Activated naive CD8-positive, alpha-beta T cell (primary cell): Measurements from ENCODE around the gene APCDD1L.
A peak's percentile ranks its signal among the peaks of the same experiment; 100 is the strongest.
"Not testable (repeated sequence)": the region's sequence is repeated elsewhere in the genome, so short reads cannot be mapped to it uniquely, and the experiment has no call there.

Experiments
- H3K27ac Mint-ChIP-seq: one replicate; pipeline ENCODE4 v1.8.0; 2021; ENCODE audit warnings: mixed read lengths
- H3K27me3 Mint-ChIP-seq: one replicate; pipeline ENCODE4 v1.8.0; 2021; ENCODE audit warnings: mixed read lengths
- H3K36me3 Mint-ChIP-seq: one replicate; pipeline ENCODE4 v1.8.0; 2021; ENCODE audit warnings: mixed read lengths
- H3K4me1 Mint-ChIP-seq: one replicate; pipeline ENCODE4 v1.8.0; 2021; ENCODE audit warnings: low read depth, mixed read lengths
- H3K4me3 Mint-ChIP-seq: one replicate; pipeline ENCODE4 v1.8.0; 2021; ENCODE audit warnings: mild to moderate bottlenecking, mixed read lengths
- H3K9me3 Mint-ChIP-seq: one replicate; pipeline ENCODE4 v1.8.0; 2021; ENCODE audit warnings: low read depth, mixed read lengths

Gene APCDD1L

DNA sequence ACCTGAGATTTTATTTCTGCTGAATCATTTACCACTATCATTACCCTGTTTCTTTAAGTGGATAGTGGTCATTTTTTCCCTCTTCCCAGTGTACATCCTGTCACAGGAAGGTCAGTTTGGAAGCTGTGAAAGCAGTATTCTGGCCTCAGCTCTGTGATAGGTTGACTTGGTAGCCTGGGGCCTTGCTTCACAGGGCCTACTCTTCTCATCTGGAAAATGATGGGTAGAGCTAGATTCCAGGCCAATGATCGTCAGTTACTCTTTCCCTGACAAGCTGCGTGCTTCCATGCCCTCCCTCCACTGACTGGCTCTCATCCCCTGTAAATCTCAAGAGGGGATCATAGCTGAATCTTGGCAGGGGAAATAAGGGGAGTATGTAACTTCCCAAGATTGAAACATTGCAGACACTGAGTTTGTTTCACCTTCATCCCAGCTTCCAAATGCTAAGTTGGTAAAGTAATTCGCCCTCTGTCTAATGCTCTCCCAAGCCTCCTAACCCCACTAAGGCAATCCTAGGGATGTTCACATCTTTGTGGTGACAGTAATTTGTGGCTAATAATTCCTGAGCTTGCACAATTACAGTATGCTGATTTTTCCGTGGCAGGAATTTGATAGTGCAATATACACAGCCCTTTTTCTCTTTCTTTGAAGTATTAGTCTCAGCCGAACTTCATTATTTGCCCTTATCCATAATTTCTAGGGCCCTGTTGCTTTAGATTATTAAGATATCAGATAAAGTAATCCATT is 75.0 kb downstream of the APCDD1L start:
- Mint-ChIP-seq H3K27me3 (no peaks in the 10 kb centered on the region), H3K4me3 (no peak overlapping the region), H3K9me3 (no peaks in the 10 kb centered on the region), H3K4me1 (peaks cover 35% of the 10 kb centered on the region), H3K36me3 (peaks cover 12% of the 10 kb centered on the region), H3K27ac (peak overlapping the region; percentile 28)

DNA sequence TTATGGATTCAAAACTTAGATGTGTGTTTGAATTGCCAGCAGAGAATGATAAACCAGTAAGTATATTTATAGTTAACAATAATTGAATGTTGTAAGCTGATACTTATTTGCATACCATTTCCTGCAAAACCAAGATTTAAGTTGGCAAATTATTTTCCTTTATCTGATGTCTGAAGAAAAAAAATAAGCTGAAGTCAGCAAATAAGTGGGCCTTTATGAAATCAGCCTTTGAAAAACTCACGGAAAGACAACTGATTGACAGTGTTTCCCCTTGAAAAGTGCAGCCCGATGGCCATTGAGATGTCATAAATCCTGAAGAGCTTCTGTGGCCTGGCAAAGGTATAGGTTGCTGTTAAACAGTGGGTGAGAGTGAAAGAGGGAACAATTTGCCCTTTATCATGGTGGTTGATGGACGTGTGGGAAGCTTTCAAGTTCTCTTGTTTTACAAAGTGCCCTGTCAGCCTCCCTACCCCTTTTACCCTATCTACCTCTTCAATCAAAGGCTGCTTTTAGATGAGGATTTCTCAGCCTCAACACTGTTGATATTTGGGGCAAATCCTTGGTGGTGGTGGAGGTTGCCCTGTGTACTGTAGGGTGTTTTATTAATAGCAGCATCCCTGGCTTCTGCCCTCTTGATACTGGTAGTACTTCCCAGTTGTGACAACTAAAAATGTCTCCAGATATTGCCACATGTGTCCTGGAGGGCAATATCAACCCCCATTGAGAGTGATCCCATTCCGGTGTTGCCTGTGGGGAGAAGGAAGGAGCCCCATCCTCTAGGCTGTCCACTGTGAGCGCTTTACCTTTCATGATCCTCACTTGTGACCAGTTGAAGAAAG is 76.0 kb downstream of the APCDD1L start:
- H3K4me1 Mint-ChIP-seq, result peaks cover 39% of the 10 kb centered on the region
- H3K9me3 Mint-ChIP-seq, result no peaks in the 10 kb centered on the region
- no peaks in the 10 kb centered on the region for H3K27me3 Mint-ChIP-seq
- H3K36me3 Mint-ChIP-seq, result peaks cover 9% of the 10 kb centered on the region
- H3K4me3 Mint-ChIP-seq, result no peak overlapping the region
- no peak overlapping the region for H3K27ac Mint-ChIP-seq

DNA sequence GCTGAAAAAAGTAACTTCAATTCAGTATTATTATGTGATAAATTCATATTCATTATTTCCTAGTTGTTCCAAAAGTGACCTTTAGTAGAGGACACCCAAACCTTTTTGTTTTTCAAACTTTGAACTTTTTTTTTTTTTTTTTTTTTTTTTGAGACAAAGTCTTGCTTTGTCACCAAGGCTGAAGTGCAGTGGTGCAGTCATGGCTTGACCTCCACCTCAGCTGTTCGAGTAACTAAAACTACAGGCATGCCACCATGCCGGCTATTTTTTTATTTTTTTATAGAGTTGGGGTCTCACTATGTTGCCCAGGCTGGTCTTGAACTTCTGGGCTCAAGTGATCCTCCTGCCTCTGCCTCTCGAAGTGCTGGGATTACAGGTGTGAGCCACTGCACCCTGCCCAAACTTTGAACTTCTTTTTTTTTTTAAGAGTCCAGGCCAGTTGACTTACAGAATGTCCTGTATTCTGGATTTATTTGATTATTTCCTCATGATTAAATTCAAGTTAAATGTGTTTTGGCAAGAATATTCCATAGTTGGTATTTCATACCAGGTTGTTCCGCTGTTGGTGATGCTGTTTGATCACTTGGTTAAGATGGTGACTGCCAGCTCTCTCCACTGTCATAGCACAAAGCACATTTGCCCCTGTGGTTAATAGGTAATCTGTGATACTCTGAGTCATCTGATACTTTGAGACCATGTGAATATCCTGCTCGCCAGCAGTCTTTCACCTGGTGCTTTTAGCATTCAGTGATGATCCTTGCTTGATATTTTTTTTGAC is 78.1 kb downstream of the APCDD1L start:
- Mint-ChIP-seq H3K4me1 (peaks cover 50% of the 10 kb centered on the region), H3K27me3 (no peaks in the 10 kb centered on the region), H3K9me3 (no peaks in the 10 kb centered on the region), H3K36me3 (peaks cover 7% of the 10 kb centered on the region), H3K27ac (peak overlapping the region; percentile 41), H3K4me3 (peak overlapping the region; percentile 7)

DNA sequence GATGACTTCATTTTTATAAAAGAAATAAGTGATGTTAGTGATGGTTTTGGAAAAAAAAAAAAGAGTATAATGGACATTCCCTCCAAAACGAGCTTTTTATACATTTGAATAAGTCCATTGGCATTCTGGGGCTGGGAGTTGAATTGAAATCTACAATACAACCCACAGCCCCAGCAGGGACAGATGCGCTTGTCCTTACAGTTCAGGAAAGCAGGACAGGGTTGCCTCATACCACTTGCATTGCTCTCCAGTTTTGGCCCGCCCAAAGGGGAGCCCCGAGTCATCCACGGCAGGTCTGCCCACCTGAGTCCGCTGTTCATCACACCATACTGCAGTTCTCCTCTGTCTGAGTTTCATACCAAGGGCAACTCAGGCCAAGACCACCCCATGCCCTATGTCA is 80.0 kb downstream of the APCDD1L start:
- Mint-ChIP-seq H3K27me3 (no peaks in the 10 kb centered on the region), H3K27ac (no peak overlapping the region), H3K4me1 (peaks cover 57% of the 10 kb centered on the region), H3K4me3 (no peak overlapping the region), H3K36me3 (peaks cover 9% of the 10 kb centered on the region), H3K9me3 (no peaks in the 10 kb centered on the region)

DNA sequence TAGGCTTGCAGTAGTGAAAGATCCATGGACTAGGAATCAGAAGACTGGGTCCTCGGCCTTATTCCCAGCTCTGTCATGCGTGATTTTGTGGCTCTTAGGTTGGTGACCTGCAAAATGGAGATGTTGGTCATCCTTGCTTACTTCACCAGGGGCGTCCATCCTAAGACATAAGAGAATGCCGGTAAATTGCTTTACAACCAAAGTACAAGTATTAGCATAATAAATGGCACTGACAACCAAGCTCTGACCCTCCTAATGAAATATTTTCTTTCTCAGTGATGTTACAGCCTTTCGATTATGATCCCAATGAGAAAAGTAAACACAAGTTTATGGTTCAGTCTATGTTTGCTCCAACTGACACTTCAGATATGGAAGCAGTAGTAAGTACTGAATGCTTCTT is 80.9 kb downstream of the APCDD1L start:
- no peak overlapping the region for H3K27ac Mint-ChIP-seq
- H3K9me3 Mint-ChIP-seq, result no peaks in the 10 kb centered on the region
- H3K4me1 Mint-ChIP-seq, result peaks cover 52% of the 10 kb centered on the region
- H3K4me3 Mint-ChIP-seq, result no peak overlapping the region
- H3K36me3 Mint-ChIP-seq, result peaks cover 9% of the 10 kb centered on the region
- H3K27me3 Mint-ChIP-seq, result no peaks in the 10 kb centered on the region

DNA sequence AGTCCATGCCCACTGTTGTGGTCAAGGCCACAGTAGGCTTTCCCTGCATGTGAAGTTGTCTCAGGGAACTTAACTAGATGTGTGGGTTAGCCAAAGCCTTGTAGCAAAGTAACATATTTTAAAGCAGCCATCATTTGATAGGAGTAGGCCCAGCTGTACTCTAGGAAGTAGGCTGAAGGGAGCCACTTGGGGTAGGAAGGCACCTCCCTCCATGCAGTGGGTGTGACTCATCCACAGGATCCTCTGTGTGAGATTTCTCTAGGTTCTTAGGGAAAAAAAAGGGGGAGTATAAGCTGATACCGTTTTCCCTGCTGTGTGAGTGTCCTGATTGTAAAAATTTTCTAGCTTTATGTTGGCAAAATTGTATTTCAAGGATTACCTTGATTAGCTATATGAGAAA is 81.4 kb downstream of the APCDD1L start:
- Mint-ChIP-seq H3K9me3 (no peaks in the 10 kb centered on the region), H3K4me1 (peaks cover 52% of the 10 kb centered on the region), H3K36me3 (peaks cover 10% of the 10 kb centered on the region), H3K27ac (no peak overlapping the region), H3K4me3 (no peak overlapping the region), H3K27me3 (no peaks in the 10 kb centered on the region)

DNA sequence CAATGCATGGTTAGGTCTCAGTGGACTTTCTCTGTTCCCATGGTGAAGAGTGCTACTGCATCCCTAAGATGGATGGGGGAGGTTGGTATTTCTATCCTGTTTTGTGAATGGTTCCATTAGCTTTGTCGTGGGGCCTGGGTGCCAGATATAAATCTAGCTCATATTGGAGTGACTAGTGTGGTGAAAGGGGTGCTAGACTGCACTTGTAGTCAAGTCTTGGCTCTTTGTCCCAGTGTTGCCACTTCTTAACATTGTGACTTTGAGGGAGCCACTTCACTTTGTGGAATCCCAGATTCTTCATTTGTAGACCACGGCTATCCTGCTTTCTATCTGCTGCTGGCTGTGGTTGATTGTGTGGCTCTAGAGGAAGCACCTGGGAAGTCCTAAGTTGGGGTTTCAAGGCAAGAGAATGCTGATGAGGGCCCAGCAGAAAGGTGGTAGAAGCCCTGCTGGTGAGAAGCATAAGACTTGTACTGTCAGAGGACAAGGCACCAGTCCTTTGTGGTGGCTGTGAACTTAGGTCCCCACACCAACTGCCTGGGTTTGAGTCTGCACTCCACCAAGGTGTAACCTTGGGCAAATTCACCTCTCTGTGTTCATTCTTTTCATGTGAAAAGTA is 82.1 kb downstream of the APCDD1L start:
- Mint-ChIP-seq H3K27ac (peak overlapping the region; percentile 11), H3K36me3 (peaks cover 13% of the 10 kb centered on the region), H3K4me1 (peaks cover 49% of the 10 kb centered on the region), H3K4me3 (no peak overlapping the region), H3K9me3 (no peaks in the 10 kb centered on the region), H3K27me3 (no peaks in the 10 kb centered on the region)

DNA sequence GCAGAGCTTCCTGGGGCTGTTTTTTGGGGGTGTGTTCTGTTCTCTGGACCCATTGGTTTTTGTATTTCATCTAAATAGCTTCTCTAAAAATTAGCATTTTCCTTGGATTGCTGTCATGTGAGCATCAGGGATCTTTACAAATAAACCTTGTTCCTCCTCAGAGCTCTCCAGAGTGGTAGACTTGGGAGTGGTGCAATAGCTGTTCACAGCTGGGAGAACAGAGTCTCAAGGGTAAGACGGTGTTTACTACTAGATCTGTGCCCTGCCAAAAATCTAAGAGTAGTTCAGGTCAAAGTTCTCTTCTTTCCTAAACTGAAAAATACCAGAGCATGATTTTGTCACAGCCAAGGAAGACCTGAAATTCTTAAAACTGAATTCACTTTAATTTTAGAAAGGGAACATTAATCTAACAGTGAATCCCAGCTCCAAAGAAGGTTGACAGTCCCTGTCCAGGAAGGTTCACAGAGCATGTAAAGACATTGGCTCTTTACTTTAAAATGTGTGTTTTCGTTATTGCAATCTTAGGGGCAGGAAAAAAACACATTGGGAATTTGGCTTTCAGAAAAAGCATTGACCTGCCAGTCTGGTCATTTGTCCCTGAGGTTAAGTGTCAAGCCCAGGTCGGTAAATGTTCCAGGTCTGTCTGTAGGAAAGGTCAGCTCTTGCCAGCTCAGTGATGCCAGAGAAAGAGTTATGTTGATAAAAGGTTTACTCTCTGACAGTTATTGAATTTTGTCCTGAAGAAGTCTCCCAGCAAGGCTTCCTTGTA is 82.8 kb downstream of the APCDD1L start:
- Mint-ChIP-seq H3K27me3 (no peaks in the 10 kb centered on the region), H3K4me3 (no peak overlapping the region), H3K4me1 (peaks cover 43% of the 10 kb centered on the region), H3K9me3 (no peaks in the 10 kb centered on the region), H3K36me3 (peaks cover 10% of the 10 kb centered on the region), H3K27ac (peak overlapping the region; percentile 66)

DNA sequence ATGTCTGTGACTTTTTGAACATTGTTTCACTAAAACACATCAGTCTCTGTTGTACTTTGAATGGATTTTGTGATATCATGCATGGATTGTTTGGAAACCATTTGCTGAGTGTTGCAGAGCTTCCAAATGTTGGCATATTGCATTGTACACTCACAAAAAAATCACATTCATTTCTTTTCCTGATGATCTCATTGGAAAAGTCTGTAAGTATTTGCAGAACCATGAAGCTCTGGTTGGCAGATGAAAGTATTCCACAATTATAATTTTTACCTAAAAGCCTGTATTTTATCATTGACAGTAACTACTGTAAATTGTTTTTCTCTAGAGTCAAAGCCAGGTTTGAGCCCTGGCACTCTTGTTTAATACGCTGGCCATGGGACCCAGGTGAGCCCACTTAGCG is 84.1 kb downstream of the APCDD1L start:
- Mint-ChIP-seq H3K9me3 (no peaks in the 10 kb centered on the region), H3K27me3 (no peaks in the 10 kb centered on the region), H3K27ac (no peak overlapping the region), H3K4me1 (peaks cover 39% of the 10 kb centered on the region), H3K4me3 (no peak overlapping the region), H3K36me3 (peaks cover 8% of the 10 kb centered on the region)

DNA sequence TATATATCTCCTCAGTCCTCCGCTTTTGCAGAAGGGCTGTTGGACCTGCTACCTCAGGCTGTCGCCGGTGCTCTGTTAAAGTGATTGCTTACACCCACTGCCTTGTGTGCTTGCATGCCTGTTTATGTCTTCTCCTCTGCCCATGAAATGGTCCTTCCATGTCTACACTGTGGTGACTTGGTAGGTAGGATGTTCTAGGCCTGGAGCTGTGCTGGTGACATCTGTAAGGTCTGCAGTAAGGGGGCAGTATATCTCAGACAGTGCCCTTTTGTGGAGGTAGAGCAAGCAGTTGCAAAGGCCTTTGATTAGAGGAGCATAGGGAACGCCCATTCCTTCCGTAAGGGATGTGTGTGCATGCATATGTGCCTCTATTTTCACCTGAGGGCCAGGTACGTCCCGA is 85.9 kb downstream of the APCDD1L start:
- H3K4me1 Mint-ChIP-seq, result peaks cover 37% of the 10 kb centered on the region
- H3K27ac Mint-ChIP-seq, result no peak overlapping the region
- no peaks in the 10 kb centered on the region for H3K9me3 Mint-ChIP-seq
- peaks cover 11% of the 10 kb centered on the region for H3K36me3 Mint-ChIP-seq
- H3K4me3 Mint-ChIP-seq, result no peak overlapping the region
- no peaks in the 10 kb centered on the region for H3K27me3 Mint-ChIP-seq

DNA sequence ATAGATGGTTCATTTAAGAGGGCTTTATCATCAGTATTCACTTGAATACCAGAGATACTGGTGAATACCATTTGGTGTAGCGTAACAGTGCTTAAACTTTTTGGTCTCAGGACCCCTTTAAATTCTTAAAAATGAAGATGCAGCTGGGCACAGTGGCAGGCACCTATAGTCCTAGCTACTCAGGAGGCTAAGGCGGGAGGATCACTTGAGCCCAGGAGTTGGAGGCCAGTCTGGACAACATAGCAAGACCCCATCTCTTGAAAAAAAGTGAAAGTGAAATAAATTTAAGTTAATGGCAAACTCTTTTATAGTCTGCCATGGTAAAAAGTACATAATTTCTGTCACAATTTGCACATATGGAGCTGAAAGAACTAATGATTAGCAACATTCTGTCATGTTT is 86.8 kb downstream of the APCDD1L start:
- H3K4me1 Mint-ChIP-seq, result peaks cover 35% of the 10 kb centered on the region
- no peaks in the 10 kb centered on the region for H3K9me3 Mint-ChIP-seq
- no peak overlapping the region for H3K4me3 Mint-ChIP-seq
- H3K27ac Mint-ChIP-seq, result no peak overlapping the region
- peaks cover 11% of the 10 kb centered on the region for H3K36me3 Mint-ChIP-seq
- no peaks in the 10 kb centered on the region for H3K27me3 Mint-ChIP-seq

DNA sequence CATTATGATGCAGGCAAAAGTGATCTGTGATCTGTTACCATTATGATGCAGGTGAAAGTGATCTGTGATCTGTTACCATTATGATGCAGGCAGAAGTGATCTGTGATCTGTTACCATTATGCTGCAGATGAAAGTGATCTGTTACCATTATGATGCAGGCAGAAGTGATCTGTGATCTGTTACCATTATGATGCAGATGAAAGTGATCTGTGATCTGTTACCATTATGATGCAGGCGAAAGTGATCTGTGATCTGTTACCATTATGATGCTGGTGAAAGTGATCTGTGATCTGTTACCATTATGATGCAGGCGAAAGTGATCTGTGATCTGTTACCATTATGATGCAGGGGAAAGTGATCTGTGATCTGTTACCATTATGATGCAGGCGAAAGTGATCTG is 87.6 kb downstream of the APCDD1L start:
- Mint-ChIP-seq H3K36me3 (peaks cover 11% of the 10 kb centered on the region), H3K4me1 (peaks cover 27% of the 10 kb centered on the region)
- H3K27ac Mint-ChIP-seq, H3K4me3 Mint-ChIP-seq, H3K27me3 Mint-ChIP-seq, H3K9me3 Mint-ChIP-seq: not testable (repeated sequence)

DNA sequence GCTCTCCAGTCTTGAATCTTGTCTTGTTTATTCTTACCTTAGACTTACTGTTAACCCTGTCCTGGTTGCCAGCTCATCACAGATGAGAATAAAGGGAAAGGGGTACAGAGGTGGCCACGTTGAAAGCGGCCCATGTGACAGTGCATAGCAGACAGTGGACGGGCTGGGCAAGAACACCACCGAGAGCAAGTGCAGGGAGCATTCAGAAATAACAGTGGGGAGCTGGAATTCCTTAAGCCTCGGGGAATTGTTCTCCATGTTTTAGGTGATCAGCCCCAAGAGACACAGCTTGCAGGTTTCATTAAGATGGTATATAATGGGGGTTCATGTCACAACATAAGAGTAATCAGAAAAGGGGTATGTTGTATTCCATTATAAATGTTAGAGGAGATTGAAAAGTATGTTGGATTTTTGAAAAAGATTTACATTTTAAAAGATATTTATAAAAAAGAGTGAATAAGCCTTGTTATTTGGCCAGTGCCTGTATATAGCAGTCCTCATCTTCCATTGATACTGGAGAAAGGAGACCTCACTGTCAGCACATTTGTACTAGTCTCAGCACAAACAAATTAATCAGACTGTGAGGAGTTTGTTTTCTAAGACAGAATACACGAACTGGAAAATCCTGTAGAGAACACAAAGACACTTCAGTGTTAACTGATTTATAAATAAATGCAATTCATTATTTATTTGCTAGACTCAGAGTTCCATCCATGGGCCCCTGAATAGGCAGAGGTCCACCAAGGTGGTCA is 90.8 kb downstream of the APCDD1L start:
- Mint-ChIP-seq H3K27me3 (no peaks in the 10 kb centered on the region), H3K36me3 (peaks cover 15% of the 10 kb centered on the region), H3K4me1 (peaks cover 22% of the 10 kb centered on the region), H3K9me3 (no peaks in the 10 kb centered on the region), H3K27ac (peak overlapping the region; percentile 46), H3K4me3 (no peak overlapping the region)

DNA sequence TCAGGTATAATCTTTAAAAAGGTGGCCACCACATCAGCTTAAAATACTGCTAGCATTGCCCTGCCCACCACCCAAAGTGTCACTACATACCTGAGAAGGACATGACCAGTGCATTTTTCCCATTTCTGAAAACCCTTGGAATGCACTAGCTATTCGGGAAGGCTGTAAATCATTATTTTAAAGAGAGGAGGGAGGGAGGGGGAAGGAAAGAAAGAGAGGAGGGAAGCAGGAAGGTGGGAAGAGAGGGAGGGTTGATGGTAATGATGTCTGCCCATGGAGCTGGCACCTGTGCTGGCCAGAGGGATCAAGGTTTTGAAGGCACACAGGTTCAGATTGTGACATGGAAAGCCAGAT is 93.7 kb downstream of the APCDD1L start:
- Mint-ChIP-seq H3K27ac (no peak overlapping the region), H3K9me3 (no peaks in the 10 kb centered on the region), H3K27me3 (no peaks in the 10 kb centered on the region), H3K4me3 (no peak overlapping the region), H3K36me3 (peaks cover 16% of the 10 kb centered on the region), H3K4me1 (peaks cover 36% of the 10 kb centered on the region)
